Measurements from ENCODE around the gene LRIT2. TPM values are rescaled to one million over a fixed set of nuclear protein-coding genes. Genes with fewer than 3 reads are reported as not detected.

LRIT2 gene
- total RNA-seq, 1 experiment from 2014 or later = not detected

DNA sequence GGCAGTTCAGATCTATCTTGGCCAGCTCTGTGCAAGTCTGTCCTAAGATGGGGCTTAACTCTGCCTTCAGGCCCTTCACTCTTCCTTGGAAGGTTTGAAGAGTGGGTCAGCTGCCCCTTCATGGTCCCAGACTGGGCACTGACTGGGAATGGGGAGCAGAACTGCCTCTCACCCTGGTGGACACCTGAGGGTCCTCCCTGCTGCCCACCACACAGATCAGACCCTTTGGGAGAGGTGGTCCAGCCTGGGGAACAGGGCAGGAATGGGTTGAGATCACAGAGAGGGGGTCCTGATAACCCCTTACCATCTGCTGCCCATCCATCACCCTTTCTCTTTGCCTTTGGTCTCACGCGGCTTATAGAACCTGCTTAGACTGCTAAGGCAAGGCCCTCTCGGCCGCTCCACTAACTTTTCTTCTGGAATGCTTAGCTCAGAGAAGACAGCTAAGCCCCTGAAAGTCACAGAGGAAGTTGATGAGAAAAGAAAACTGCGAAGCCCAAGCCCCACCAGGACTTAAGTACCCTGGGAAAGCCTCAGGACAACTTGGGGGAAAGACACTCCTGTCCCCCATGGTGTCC, 31.4 kb downstream of the LRIT2 start:
- intact Hi-C loops (cut with micrococcal nuclease; ENCODE audit: unreplicated experiment) = no loop called here
- Mint-ChIP-seq H3K4me1 (ENCODE audit: low read depth, unreplicated experiment) (no peaks in the 10 kb centered on the region), H3K27me3 (ENCODE audit: insufficient read depth, unreplicated experiment) (peaks cover 39% of the 10 kb centered on the region), H3K4me3 (ENCODE audit: unreplicated experiment) (peak overlapping the region; percentile 62), H3K9me3 (ENCODE audit: unreplicated experiment) (no peaks in the 10 kb centered on the region), H3K36me3 (ENCODE audit: insufficient read depth, unreplicated experiment) (no peaks in the 10 kb centered on the region), H3K27ac (ENCODE audit: unreplicated experiment) (no peak overlapping the region)
- no peak for DNase-seq
- no TSS peak for BruUV-seq (replicated peaks)
- Histone ChIP-seq H3K36me3 (ENCODE audit: control insufficient read depth, insufficient read depth, low read length) (no peaks in the 10 kb centered on the region), H3K4me3 (ENCODE audit: low read depth, low read length) (peak overlapping the region; percentile 31), H3K27me3 (replicated peaks; ENCODE audit: control insufficient read depth, insufficient read depth, low read length) (peaks cover 10% of the 10 kb centered on the region), H3K9me3 (no peaks in the 10 kb centered on the region), H3K4me1 (no peaks in the 10 kb centered on the region)
- POLR2A ChIA-PET = no interaction called here
- TF ChIP-seq, protein P1, sequence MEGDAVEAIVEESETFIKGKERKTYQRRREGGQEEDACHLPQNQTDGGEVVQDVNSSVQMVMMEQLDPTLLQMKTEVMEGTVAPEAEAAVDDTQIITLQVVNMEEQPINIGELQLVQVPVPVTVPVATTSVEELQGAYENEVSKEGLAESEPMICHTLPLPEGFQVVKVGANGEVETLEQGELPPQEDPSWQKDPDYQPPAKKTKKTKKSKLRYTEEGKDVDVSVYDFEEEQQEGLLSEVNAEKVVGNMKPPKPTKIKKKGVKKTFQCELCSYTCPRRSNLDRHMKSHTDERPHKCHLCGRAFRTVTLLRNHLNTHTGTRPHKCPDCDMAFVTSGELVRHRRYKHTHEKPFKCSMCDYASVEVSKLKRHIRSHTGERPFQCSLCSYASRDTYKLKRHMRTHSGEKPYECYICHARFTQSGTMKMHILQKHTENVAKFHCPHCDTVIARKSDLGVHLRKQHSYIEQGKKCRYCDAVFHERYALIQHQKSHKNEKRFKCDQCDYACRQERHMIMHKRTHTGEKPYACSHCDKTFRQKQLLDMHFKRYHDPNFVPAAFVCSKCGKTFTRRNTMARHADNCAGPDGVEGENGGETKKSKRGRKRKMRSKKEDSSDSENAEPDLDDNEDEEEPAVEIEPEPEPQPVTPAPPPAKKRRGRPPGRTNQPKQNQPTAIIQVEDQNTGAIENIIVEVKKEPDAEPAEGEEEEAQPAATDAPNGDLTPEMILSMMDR (IDR thresholded peaks at IDR 0.05; ENCODE audit: insufficient read depth in 1 of 2, low read depth in 1 of 2, low read length in 1 of 2, severe bottlenecking in 1 of 2, unreplicated experiment in 1 of 2) = no peak
- CTCF ChIA-PET = interaction anchor here (0.6 kb wide), 1 partner anchor 9 kb away, joined by 3 read pairs; no protein-coding TSS in a partner anchor

DNA sequence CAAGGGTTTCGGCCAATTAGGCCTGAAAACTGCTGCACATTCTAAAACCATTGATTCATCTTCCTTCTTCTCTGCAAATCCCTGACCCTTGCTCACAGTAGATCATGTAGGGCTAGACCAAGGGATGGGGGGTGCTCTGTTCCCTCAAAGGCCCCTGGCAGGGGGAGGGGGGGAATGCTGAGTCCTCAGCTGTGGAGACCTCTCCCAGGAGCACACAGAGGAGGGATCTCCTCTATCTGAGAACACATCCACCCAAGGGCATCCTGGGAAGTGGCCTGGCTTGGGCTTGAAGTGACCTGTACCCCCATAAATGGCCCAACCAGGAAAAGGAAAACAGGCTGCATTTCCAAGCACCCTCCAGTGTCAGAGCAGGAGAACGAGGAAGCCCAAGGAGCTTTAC, 32.0 kb downstream of the LRIT2 start:
- BruUV-seq (replicated peaks) = no TSS peak
- H3K36me3 ChIP-seq (ENCODE audit: control insufficient read depth, insufficient read depth, low read length) = no peaks in the 10 kb centered on the region
- H3K4me1 Mint-ChIP-seq (ENCODE audit: low read depth, unreplicated experiment) = no peaks in the 10 kb centered on the region
- POLR2A ChIA-PET = no interaction called here
- no peaks in the 10 kb centered on the region for H3K4me1 ChIP-seq
- no peaks in the 10 kb centered on the region for H3K9me3 Mint-ChIP-seq (ENCODE audit: unreplicated experiment)
- H3K4me3 Mint-ChIP-seq (ENCODE audit: unreplicated experiment) = no peak overlapping the region
- DNase-seq = no peak
- H3K36me3 Mint-ChIP-seq (ENCODE audit: insufficient read depth, unreplicated experiment) = no peaks in the 10 kb centered on the region
- intact Hi-C loops (cut with micrococcal nuclease; ENCODE audit: unreplicated experiment) = no loop called here
- H3K9me3 ChIP-seq = no peaks in the 10 kb centered on the region
- peaks cover 10% of the 10 kb centered on the region for H3K27me3 ChIP-seq (replicated peaks; ENCODE audit: control insufficient read depth, insufficient read depth, low read length)
- H3K4me3 ChIP-seq (ENCODE audit: low read depth, low read length) = no peak overlapping the region
- TF ChIP-seq, protein P1 (IDR thresholded peaks at IDR 0.05; ENCODE audit: insufficient read depth in 1 of 2, low read depth in 1 of 2, low read length in 1 of 2, severe bottlenecking in 1 of 2, unreplicated experiment in 1 of 2) = no peak
- peaks cover 35% of the 10 kb centered on the region for H3K27me3 Mint-ChIP-seq (ENCODE audit: insufficient read depth, unreplicated experiment)
- CTCF ChIA-PET = no interaction called here
- H3K27ac Mint-ChIP-seq (ENCODE audit: unreplicated experiment) = no peak overlapping the region

DNA sequence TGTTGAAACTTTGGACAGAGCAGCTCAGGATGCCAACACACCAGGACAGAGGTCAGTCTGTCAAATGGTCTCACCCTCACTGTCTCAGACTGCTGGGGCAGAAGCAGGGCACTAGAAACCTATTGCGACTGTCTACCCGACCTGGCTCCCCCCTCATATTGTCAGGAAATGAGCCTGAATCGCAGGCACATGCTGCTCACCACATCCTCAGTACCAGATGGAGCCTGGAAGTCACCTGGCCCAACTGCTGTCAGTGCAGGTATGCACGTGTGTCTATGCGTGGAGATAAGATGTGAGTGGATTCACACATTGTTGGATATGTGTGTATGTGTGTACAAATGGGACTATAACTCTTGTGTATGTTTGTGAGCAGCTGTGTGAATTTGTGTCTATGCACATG, 34.2 kb downstream of the LRIT2 start:
- TF ChIP-seq, protein P1 (IDR thresholded peaks at IDR 0.05; ENCODE audit: insufficient read depth in 1 of 2, low read depth in 1 of 2, low read length in 1 of 2, severe bottlenecking in 1 of 2, unreplicated experiment in 1 of 2) = no peak
- H3K36me3 ChIP-seq (ENCODE audit: control insufficient read depth, insufficient read depth, low read length) = no peaks in the 10 kb centered on the region
- no peak for DNase-seq
- intact Hi-C loops (cut with micrococcal nuclease; ENCODE audit: unreplicated experiment) = no loop called here
- H3K27me3 ChIP-seq (replicated peaks; ENCODE audit: control insufficient read depth, insufficient read depth, low read length) = peaks cover 9% of the 10 kb centered on the region
- Mint-ChIP-seq H3K4me1 (ENCODE audit: low read depth, unreplicated experiment) (no peaks in the 10 kb centered on the region), H3K9me3 (ENCODE audit: unreplicated experiment) (no peaks in the 10 kb centered on the region), H3K36me3 (ENCODE audit: insufficient read depth, unreplicated experiment) (no peaks in the 10 kb centered on the region), H3K27ac (ENCODE audit: unreplicated experiment) (no peak overlapping the region), H3K27me3 (ENCODE audit: insufficient read depth, unreplicated experiment) (peaks cover 20% of the 10 kb centered on the region), H3K4me3 (ENCODE audit: unreplicated experiment) (no peak overlapping the region)
- H3K9me3 ChIP-seq = no peaks in the 10 kb centered on the region
- H3K4me3 ChIP-seq (ENCODE audit: low read depth, low read length) = no peak overlapping the region
- no TSS peak for BruUV-seq (replicated peaks)
- ChIA-PET CTCF (no interaction called here), POLR2A (no interaction called here)
- no peaks in the 10 kb centered on the region for H3K4me1 ChIP-seq
